Activated CD8-positive, alpha-beta memory T cell treated with anti-CD3 and anti-CD28 coated beads for 1 hour (primary cell): ENCODE data around the gene CD8B2.
"Not testable (repeated sequence)": the region's sequence is repeated elsewhere in the genome, so short reads cannot be mapped to it uniquely, and the experiment has no call there.

Experiments
- DNase-seq, 2 donors: peaks; one replicate each; pipeline ENCODE4 v3.0.0-alpha.2; 2020; ENCODE audit warnings: low read depth in 1 of 2; ENCODE audit errors: extremely low read depth in 1 of 2

Gene CD8B2

GRCh38 chr2:106486551-106487385 lies at the start of gene CD8B2:
Gene CD8B2 (plus strand): TSS chr2:106487364. CDS start chr2:106487427, 63 bp downstream.
- DNase-seq, result not testable (repeated sequence)

- DNase-seq, result not testable (repeated sequence)
Measured at GRCh38 chr2:106461882-106462281, 25.3 kb upstream of the CD8B2 start.

- not testable (repeated sequence) for DNase-seq
Measured at GRCh38 chr2:106467516-106467915, 19.6 kb upstream of the CD8B2 start.

GRCh38 chr2:106468107-106468506 lies 19.1 kb upstream of the CD8B2 start, which contains the start of gene RGPD3:
Gene RGPD3 (minus strand): TSS chr2:106468413. CDS start chr2:106468288, 125 bp downstream.
- DNase-seq, result not testable (repeated sequence)

GRCh38 chr2:106470658-106471057 lies 16.5 kb upstream of the CD8B2 start:
- peak; percentile 9 to 10 for DNase-seq

GRCh38 chr2:106477647-106478046 lies 9.5 kb upstream of the CD8B2 start:
- not testable (repeated sequence) for DNase-seq

- not testable (repeated sequence) for DNase-seq
Measured at GRCh38 chr2:106479563-106479962, 7.6 kb upstream of the CD8B2 start.

GRCh38 chr2:106487386-106488191 lies 425 bp downstream of the CD8B2 start:
- DNase-seq, result not testable (repeated sequence)

GRCh38 chr2:106489701-106490100 lies 2.5 kb downstream of the CD8B2 start:
- not testable (repeated sequence) for DNase-seq

GRCh38 chr2:106492399-106492798 lies 5.2 kb downstream of the CD8B2 start:
- DNase-seq, result not testable (repeated sequence)

- DNase-seq, result not testable (repeated sequence)
Measured at GRCh38 chr2:106492913-106493312, 5.7 kb downstream of the CD8B2 start.

- not testable (repeated sequence) for DNase-seq
Measured at GRCh38 chr2:106498549-106498948, 11.4 kb downstream of the CD8B2 start.

GRCh38 chr2:106500350-106500749 lies 13.2 kb downstream of the CD8B2 start:
- DNase-seq, result not testable (repeated sequence)

GRCh38 chr2:106502351-106502750 lies 15.2 kb downstream of the CD8B2 start:
- DNase-seq, result not testable (repeated sequence)

- not testable (repeated sequence) for DNase-seq
Measured at GRCh38 chr2:106504192-106504591, 17.0 kb downstream of the CD8B2 start.

GRCh38 chr2:106504787-106505186 lies 17.6 kb downstream of the CD8B2 start:
- DNase-seq, result not testable (repeated sequence)

GRCh38 chr2:106506002-106506687 lies 19.0 kb downstream of the CD8B2 start:
- DNase-seq, result not testable (repeated sequence)

- not testable (repeated sequence) for DNase-seq
Measured at GRCh38 chr2:106508660-106509373, 21.7 kb downstream of the CD8B2 start.

- not testable (repeated sequence) for DNase-seq
Measured at GRCh38 chr2:106509374-106509770, 22.2 kb downstream of the CD8B2 start.

- not testable (repeated sequence) for DNase-seq
Measured at GRCh38 chr2:106510791-106511190, 23.6 kb downstream of the CD8B2 start.
